Measurements from ENCODE around the gene EXD2. TPM values are rescaled to one million over a fixed set of nuclear protein-coding genes. Genes with fewer than 3 reads are reported as not detected.
"Not testable (repeated sequence)": the region's sequence is repeated elsewhere in the genome, so short reads cannot be mapped to it uniquely, and the experiment has no call there.

The EXD2 gene
- total RNA-seq, 2 donors from 2014 or later, result 7.1 to 13.5 TPM

GRCh38 chr14:69181491-69181890 lies 9.8 kb upstream of the EXD2 start:
- Mint-ChIP-seq H3K36me3 (no peaks in the 10 kb centered on the region), H3K9me3 (no peaks in the 10 kb centered on the region), H3K27ac (no peak overlapping the region)
- ATAC-seq (no peak), DNase-seq (ENCODE audit: low spot score in 2 of 2) (no peak)

- not testable (repeated sequence) for H3K9me3 Mint-ChIP-seq; ATAC-seq; H3K27ac Mint-ChIP-seq; DNase-seq (ENCODE audit: low spot score in 2 of 2); H3K36me3 Mint-ChIP-seq
Measured at GRCh38 chr14:69182580-69182979, 8.7 kb upstream of the EXD2 start.

- H3K27ac Mint-ChIP-seq, result no peak overlapping the region
- DNase-seq (ENCODE audit: low spot score in 2 of 2) (no peak), ATAC-seq (no peak)
- H3K36me3 Mint-ChIP-seq, result no peaks in the 10 kb centered on the region
- H3K9me3 Mint-ChIP-seq, result no peaks in the 10 kb centered on the region
Measured at GRCh38 chr14:69183735-69184134, 7.6 kb upstream of the EXD2 start.

- Mint-ChIP-seq H3K9me3 (no peaks in the 10 kb centered on the region), H3K27ac (peak overlapping the region in 1 of 2 donors; percentile 90), H3K36me3 (peaks cover 5% of the 10 kb centered on the region in 2 donors)
- DNase-seq (ENCODE audit: low spot score in 2 of 2) (no peak), ATAC-seq (no peak)
Measured at GRCh38 chr14:69190191-69190590, 1.1 kb upstream of the EXD2 start.

GRCh38 chr14:69193721-69194120 lies 2.4 kb downstream of the EXD2 start:
- Mint-ChIP-seq H3K27ac (no peak overlapping the region), H3K36me3 (peaks cover 5% of the 10 kb centered on the region in 2 donors), H3K9me3 (no peaks in the 10 kb centered on the region)
- ATAC-seq (no peak), DNase-seq (ENCODE audit: low spot score in 2 of 2) (no peak)

- Mint-ChIP-seq H3K36me3 (no peaks in the 10 kb centered on the region), H3K27ac (no peak overlapping the region), H3K9me3 (no peaks in the 10 kb centered on the region)
- ATAC-seq (no peak), DNase-seq (ENCODE audit: low spot score in 2 of 2) (no peak)
Measured at GRCh38 chr14:69199786-69200185, 8.5 kb downstream of the EXD2 start.

- DNase-seq (ENCODE audit: low spot score in 2 of 2) (no peak), ATAC-seq (no peak)
- no peaks in the 10 kb centered on the region for H3K9me3 Mint-ChIP-seq
- H3K36me3 Mint-ChIP-seq, result no peaks in the 10 kb centered on the region
- H3K27ac Mint-ChIP-seq, result no peak overlapping the region
Measured at GRCh38 chr14:69204753-69205152, 13.5 kb downstream of the EXD2 start.

GRCh38 chr14:69207435-69208041 lies 16.2 kb downstream of the EXD2 start:
- H3K27ac Mint-ChIP-seq, result no peak overlapping the region
- ATAC-seq (no peak), DNase-seq (ENCODE audit: low spot score in 2 of 2) (no peak)
- H3K36me3 Mint-ChIP-seq, result no peaks in the 10 kb centered on the region
- H3K9me3 Mint-ChIP-seq, result no peaks in the 10 kb centered on the region

GRCh38 chr14:69208666-69209065 lies 17.4 kb downstream of the EXD2 start:
- no peak for DNase-seq (ENCODE audit: low spot score in 2 of 2)
- Mint-ChIP-seq H3K9me3 (no peaks in the 10 kb centered on the region), H3K27ac (no peak overlapping the region), H3K36me3 (no peaks in the 10 kb centered on the region)
- ATAC-seq, result no peak

GRCh38 chr14:69214393-69214792 lies 23.1 kb downstream of the EXD2 start:
- H3K27ac Mint-ChIP-seq, result no peak overlapping the region
- ATAC-seq, result no peak
- peaks cover 0 to 18% of the 10 kb centered on the region in 2 donors for H3K36me3 Mint-ChIP-seq
- no peak for DNase-seq (ENCODE audit: low spot score in 2 of 2)
- H3K9me3 Mint-ChIP-seq, result no peaks in the 10 kb centered on the region

- not testable (repeated sequence) for H3K9me3 Mint-ChIP-seq; H3K27ac Mint-ChIP-seq; DNase-seq (ENCODE audit: low spot score in 2 of 2); ATAC-seq
- peaks cover 0 to 18% of the 10 kb centered on the region in 2 donors for H3K36me3 Mint-ChIP-seq
Measured at GRCh38 chr14:69217663-69218062, 26.4 kb downstream of the EXD2 start.

GRCh38 chr14:69224946-69225345 lies 33.6 kb downstream of the EXD2 start:
- H3K36me3 Mint-ChIP-seq, result no peaks in the 10 kb centered on the region
- DNase-seq (ENCODE audit: low spot score in 2 of 2), result no peak
- no peak for ATAC-seq
- no peak overlapping the region for H3K27ac Mint-ChIP-seq
- no peaks in the 10 kb centered on the region for H3K9me3 Mint-ChIP-seq

- ATAC-seq (no peak), DNase-seq (ENCODE audit: low spot score in 2 of 2) (no peak)
- Mint-ChIP-seq H3K27ac (no peak overlapping the region), H3K9me3 (no peaks in the 10 kb centered on the region), H3K36me3 (no peaks in the 10 kb centered on the region)
Measured at GRCh38 chr14:69226178-69226577, 34.9 kb downstream of the EXD2 start.

GRCh38 chr14:69226736-69227135 lies 35.4 kb downstream of the EXD2 start:
- DNase-seq (ENCODE audit: low spot score in 2 of 2) (no peak), ATAC-seq (no peak)
- no peaks in the 10 kb centered on the region for H3K9me3 Mint-ChIP-seq
- H3K27ac Mint-ChIP-seq, result peak overlapping the region in 1 of 2 donors; percentile 39
- no peaks in the 10 kb centered on the region for H3K36me3 Mint-ChIP-seq

GRCh38 chr14:69231486-69231885 lies 40.2 kb downstream of the EXD2 start:
- H3K36me3 Mint-ChIP-seq, result no peaks in the 10 kb centered on the region
- H3K27ac Mint-ChIP-seq, result peak overlapping the region in 1 of 2 donors; percentile 10
- DNase-seq (ENCODE audit: low spot score in 2 of 2) (no peak), ATAC-seq (no peak)
- no peaks in the 10 kb centered on the region for H3K9me3 Mint-ChIP-seq

GRCh38 chr14:69232388-69232787 lies 41.1 kb downstream of the EXD2 start:
- Mint-ChIP-seq H3K27ac (peak overlapping the region in 1 of 2 donors; percentile 31), H3K9me3 (no peaks in the 10 kb centered on the region), H3K36me3 (peaks cover 0 to 5% of the 10 kb centered on the region in 2 donors)
- ATAC-seq (no peak), DNase-seq (ENCODE audit: low spot score in 2 of 2) (no peak)

GRCh38 chr14:69234106-69234505 lies 42.8 kb downstream of the EXD2 start:
- DNase-seq (ENCODE audit: low spot score in 2 of 2), result no peak
- no peak for ATAC-seq
- no peaks in the 10 kb centered on the region for H3K9me3 Mint-ChIP-seq
- H3K36me3 Mint-ChIP-seq, result peaks cover 0 to 5% of the 10 kb centered on the region in 2 donors
- no peak overlapping the region for H3K27ac Mint-ChIP-seq

GRCh38 chr14:69235708-69236107 lies 44.4 kb downstream of the EXD2 start:
- DNase-seq (ENCODE audit: low spot score in 2 of 2) (no peak), ATAC-seq (peak; percentile 40 to 71)
- H3K9me3 Mint-ChIP-seq, result no peaks in the 10 kb centered on the region
- H3K36me3 Mint-ChIP-seq, result peaks cover 0 to 5% of the 10 kb centered on the region in 2 donors
- peak overlapping the region; percentile 26 to 52 for H3K27ac Mint-ChIP-seq

Data from activated naive CD4-positive, alpha-beta T cell treated with anti-CD3 and anti-CD28 coated beads, Interleukin-2, amount 50 U/mL, for 72 hours (primary cell).